ENCODE results near the gene NFATC3. TPM values are rescaled to one million over a fixed set of nuclear protein-coding genes. Genes with fewer than 3 reads are reported as not detected.

The NFATC3 gene
- total RNA-seq, 1 experiment from 2014 or later, result 37.2 TPM

DNA sequence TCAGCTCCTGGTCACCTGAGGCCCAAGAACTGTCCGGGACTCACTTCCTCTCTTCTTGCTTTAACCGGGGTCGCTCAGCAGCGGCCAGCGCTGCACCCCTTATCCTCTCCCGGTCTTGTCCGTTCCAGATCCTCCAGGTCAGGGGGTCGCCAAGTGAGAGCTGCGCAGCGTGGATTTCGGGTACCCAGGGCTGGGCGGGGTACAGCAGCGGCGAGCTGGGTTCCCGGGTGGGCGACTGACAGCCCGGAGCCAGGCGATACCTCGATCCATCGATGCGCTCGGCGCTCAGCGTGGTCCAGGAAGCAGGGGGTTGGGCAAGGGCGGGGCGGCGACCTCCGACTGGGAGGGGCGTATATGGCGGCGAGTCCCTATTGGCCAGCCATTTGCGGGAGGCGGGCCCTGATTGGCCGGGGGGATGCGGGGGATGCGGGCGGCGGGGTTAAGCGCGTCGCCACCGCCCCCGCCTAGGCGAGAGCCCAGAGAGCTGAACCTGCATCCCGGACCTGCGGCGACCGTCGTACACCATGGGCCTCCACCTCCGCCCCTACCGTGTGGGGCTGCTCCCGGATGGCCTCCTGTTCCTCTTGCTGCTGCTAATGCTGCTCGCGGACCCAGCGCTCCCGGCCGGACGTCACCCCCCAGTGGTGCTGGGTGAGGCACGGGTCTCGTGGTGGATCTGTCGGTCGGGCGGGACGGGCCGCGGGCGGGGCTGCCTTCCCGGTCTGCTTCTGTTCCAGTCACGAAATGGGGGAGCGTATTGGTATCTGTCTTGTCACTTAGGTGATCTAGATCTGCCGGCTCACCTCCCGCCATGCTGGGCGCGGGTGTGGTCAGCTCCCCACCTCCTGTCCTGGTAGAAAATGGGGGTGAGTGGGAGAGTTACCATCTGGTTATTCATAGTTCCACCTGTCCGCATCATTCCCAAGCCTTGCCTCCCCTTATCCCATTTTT is 160.0 kb downstream of the NFATC3 start, which contains the start of gene PLA2G15:
TSS of gene PLA2G15 (plus strand) at position 471 of the 951 bp plus-strand sequence. CDS start at position 525, 54 bp downstream.
- peak within 1 kb of the TSS; percentile 94 for H3K4me2 ChIP-seq
- no peaks in the 10 kb centered on the region for H3K9me2 ChIP-seq (ENCODE audit: insufficient read depth)
- no peaks in the 10 kb centered on the region for H3K27me3 ChIP-seq (ENCODE audit: insufficient read depth, low read depth)
- no peaks in the 10 kb centered on the region for H3K36me3 ChIP-seq (ENCODE audit: low read depth)
- TF ChIP-seq, protein P1, sequence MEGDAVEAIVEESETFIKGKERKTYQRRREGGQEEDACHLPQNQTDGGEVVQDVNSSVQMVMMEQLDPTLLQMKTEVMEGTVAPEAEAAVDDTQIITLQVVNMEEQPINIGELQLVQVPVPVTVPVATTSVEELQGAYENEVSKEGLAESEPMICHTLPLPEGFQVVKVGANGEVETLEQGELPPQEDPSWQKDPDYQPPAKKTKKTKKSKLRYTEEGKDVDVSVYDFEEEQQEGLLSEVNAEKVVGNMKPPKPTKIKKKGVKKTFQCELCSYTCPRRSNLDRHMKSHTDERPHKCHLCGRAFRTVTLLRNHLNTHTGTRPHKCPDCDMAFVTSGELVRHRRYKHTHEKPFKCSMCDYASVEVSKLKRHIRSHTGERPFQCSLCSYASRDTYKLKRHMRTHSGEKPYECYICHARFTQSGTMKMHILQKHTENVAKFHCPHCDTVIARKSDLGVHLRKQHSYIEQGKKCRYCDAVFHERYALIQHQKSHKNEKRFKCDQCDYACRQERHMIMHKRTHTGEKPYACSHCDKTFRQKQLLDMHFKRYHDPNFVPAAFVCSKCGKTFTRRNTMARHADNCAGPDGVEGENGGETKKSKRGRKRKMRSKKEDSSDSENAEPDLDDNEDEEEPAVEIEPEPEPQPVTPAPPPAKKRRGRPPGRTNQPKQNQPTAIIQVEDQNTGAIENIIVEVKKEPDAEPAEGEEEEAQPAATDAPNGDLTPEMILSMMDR (conservative IDR thresholded peaks at IDR 0.05), result no peak
- TF ChIP-seq EZH2 (IDR thresholded peaks at IDR 0.05; ENCODE audit: low read depth), result no peak
- no peak within 1 kb of the TSS for H3K27ac ChIP-seq
- H2AFZ ChIP-seq, result peak within 1 kb of the TSS; percentile 96
- DNase-seq, result peak; percentile 70 to 92
- H3F3A ChIP-seq (ENCODE audit: insufficient read depth, low read depth), result 0 out of 2 replicates have a peak, but pooled peaks cover 5% of the 10 kb centered on the region
- H3K9me3 ChIP-seq (ENCODE audit: insufficient read depth, low read depth), result no peaks in the 10 kb centered on the region
- intact Hi-C loops (cut with micrococcal nuclease; ENCODE audit: unreplicated experiment), result no loop called here
- H4K20me1 ChIP-seq (ENCODE audit: insufficient read depth), result no peaks in the 10 kb centered on the region
- ChIA-PET CTCF (interaction anchor here (0.5 to 0.7 kb wide), 2 partner anchors 342 to 551 kb away, joined by 7 to 8 read pairs; no protein-coding TSS in a partner anchor), POLR2A (ENCODE audit: unreplicated experiment) (interaction anchor here (0.5 to 0.9 kb wide), 4 partner anchors 11 to 388 kb away, joined by 3 to 12 read pairs (median 5); partner anchors contain the start of gene SMPD3)
- H3K79me2 ChIP-seq (ENCODE audit: low read depth), result peaks cover 14% of the 10 kb centered on the region; the same call in 1 of the 2 replicates
- peak within 1 kb of the TSS; percentile 91 for H3K4me3 ChIP-seq
- no TSS peak for BruUV-seq (replicated peaks)
- H3K4me1 ChIP-seq (replicated peaks; ENCODE audit: insufficient read depth), result peaks cover 16% of the 10 kb centered on the region

DNA sequence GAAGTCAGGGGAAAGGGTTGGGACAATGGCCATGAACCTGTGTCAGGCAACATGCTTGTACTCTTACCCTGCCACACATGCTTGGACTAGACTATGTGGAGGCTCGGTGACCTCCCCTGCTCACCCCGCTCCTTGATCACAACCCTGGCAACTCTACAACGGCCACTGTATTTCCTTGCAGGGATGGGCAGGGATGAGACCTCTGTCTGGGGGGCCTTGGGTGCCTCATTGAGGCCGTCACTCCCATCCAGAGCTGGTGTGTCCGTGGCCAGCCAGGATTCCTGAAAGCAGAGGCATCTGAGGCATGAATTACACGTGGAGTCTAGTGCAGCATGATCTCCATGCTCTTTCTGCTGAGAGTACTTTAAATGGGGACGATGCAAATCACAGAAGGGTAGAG is 161.0 kb downstream of the NFATC3 start:
- Histone ChIP-seq H3K4me2 (peak overlapping the region; percentile 94), H4K20me1 (ENCODE audit: insufficient read depth) (no peaks in the 10 kb centered on the region), H3K79me2 (ENCODE audit: low read depth) (peaks cover 14% of the 10 kb centered on the region; the same call in 1 of the 2 replicates), H2AFZ (no peak overlapping the region), H3K4me3 (peak overlapping the region; percentile 91; the same call in 1 of the 2 replicates), H3K4me1 (replicated peaks; ENCODE audit: insufficient read depth) (peaks cover 16% of the 10 kb centered on the region), H3K36me3 (ENCODE audit: low read depth) (no peaks in the 10 kb centered on the region), H3K9me3 (ENCODE audit: insufficient read depth, low read depth) (no peaks in the 10 kb centered on the region), H3F3A (ENCODE audit: insufficient read depth, low read depth) (0 out of 2 replicates have a peak, but pooled peaks cover 5% of the 10 kb centered on the region), H3K27me3 (ENCODE audit: insufficient read depth, low read depth) (no peaks in the 10 kb centered on the region), H3K9me2 (ENCODE audit: insufficient read depth) (no peaks in the 10 kb centered on the region), H3K27ac (no peak overlapping the region)
- CTCF ChIA-PET, result no interaction called here
- BruUV-seq (replicated peaks), result no TSS peak
- POLR2A ChIA-PET (ENCODE audit: unreplicated experiment), result interaction anchor here (0.9 kb wide), 1 partner anchor 11 kb away, joined by 5 read pairs; no protein-coding TSS in a partner anchor
- DNase-seq, result no peak
- intact Hi-C loops (cut with micrococcal nuclease; ENCODE audit: unreplicated experiment), result no loop called here
- TF ChIP-seq, protein P1 (conservative IDR thresholded peaks at IDR 0.05), result no peak
- TF ChIP-seq EZH2 (IDR thresholded peaks at IDR 0.05; ENCODE audit: low read depth), result no peak

DNA sequence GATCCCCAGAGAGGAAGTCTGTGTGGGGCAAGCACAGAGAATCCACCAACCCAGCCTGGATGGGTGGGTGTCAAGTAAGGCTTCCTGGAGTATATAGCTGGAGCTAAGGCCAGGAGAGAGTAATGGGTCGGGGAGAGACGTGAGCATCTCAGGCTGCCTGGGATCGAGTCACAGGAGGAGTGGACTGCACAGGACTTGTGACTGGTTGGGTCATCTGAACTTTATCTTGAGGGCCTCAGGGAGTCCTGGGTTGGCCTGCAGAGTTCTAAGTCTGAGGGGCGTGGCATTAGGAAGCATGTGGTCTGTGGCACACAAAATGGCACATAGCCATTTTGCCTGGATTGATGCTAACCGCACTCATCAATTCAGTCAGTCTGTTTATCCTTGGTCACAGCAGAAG is 161.5 kb downstream of the NFATC3 start:
- H3K27ac ChIP-seq, result no peak overlapping the region
- H3K9me3 ChIP-seq (ENCODE audit: insufficient read depth, low read depth), result no peaks in the 10 kb centered on the region
- POLR2A ChIA-PET (ENCODE audit: unreplicated experiment), result no interaction called here
- no peaks in the 10 kb centered on the region for H3K36me3 ChIP-seq (ENCODE audit: low read depth)
- H3K79me2 ChIP-seq (ENCODE audit: low read depth), result peaks cover 14% of the 10 kb centered on the region; the same call in 1 of the 2 replicates
- H3K9me2 ChIP-seq (ENCODE audit: insufficient read depth), result no peaks in the 10 kb centered on the region
- TF ChIP-seq, protein P1 (conservative IDR thresholded peaks at IDR 0.05), result no peak
- no peak for TF ChIP-seq EZH2 (IDR thresholded peaks at IDR 0.05; ENCODE audit: low read depth)
- BruUV-seq (replicated peaks), result no TSS peak
- DNase-seq, result no peak
- intact Hi-C loops (cut with micrococcal nuclease; ENCODE audit: unreplicated experiment), result no loop called here
- H3F3A ChIP-seq (ENCODE audit: insufficient read depth, low read depth), result 0 out of 2 replicates have a peak, but pooled peaks cover 5% of the 10 kb centered on the region
- H4K20me1 ChIP-seq (ENCODE audit: insufficient read depth), result no peaks in the 10 kb centered on the region
- H3K4me3 ChIP-seq, result no peak overlapping the region
- no peaks in the 10 kb centered on the region for H3K27me3 ChIP-seq (ENCODE audit: insufficient read depth, low read depth)
- peaks cover 16% of the 10 kb centered on the region for H3K4me1 ChIP-seq (replicated peaks; ENCODE audit: insufficient read depth)
- H3K4me2 ChIP-seq, result peak overlapping the region; percentile 94; the same call in 1 of the 2 replicates
- CTCF ChIA-PET, result no interaction called here
- H2AFZ ChIP-seq, result no peak overlapping the region

Measured in PC-9 (cell line).